Stomach (tissue), 4 donors: ENCODE data around the gene ZNF782.

ENCODE experiments used
- CTCF ChIP-seq, 7 experiments: fragments of 450-650 bp in 4 of 7; fragments of 200-600 bp in 3 of 7; sonication (generic) in 3 of 7; IDR thresholded peaks; one replicate each; pipeline ENCODE4 v1.5.1; 2016 to 2019; ENCODE audit warnings: antibody characterized with exemption in 7 of 7, control low read depth in 2 of 7, mild to moderate bottlenecking in 1 of 7
- POLR2A ChIP-seq, 4 donors: fragments of 450-650 bp; IDR thresholded peaks; one replicate each; pipeline ENCODE4 v1.6.1; 2016; ENCODE audit warnings: antibody characterized with exemption in 4 of 4, control low read depth in 2 of 4, mild to moderate bottlenecking in 1 of 4, moderate library complexity in 1 of 4
- POLR2AphosphoS5 ChIP-seq, 3 donors: sonication (generic); formaldehyde crosslinking; IDR thresholded peaks; one replicate each; pipeline ENCODE4 v1.6.1; 2016; ENCODE audit warnings: antibody characterized with exemption in 3 of 3

- TF ChIP-seq CTCF (IDR thresholded peaks at IDR 0.05) (no peak), POLR2AphosphoS5 (IDR thresholded peaks at IDR 0.05) (no peak), POLR2A (IDR thresholded peaks at IDR 0.05) (no peak)
Measured at GRCh38 chr9:96818533-96818932, 35.8 kb downstream of the ZNF782 start.
